ACC112 (cell line): ENCODE data around the gene OSBPL1A.
"Not testable (repeated sequence)": the region's sequence is repeated elsewhere in the genome, so short reads cannot be mapped to it uniquely, and the experiment has no call there.

Source experiments
- H2AFZ ChIP-seq: fragments of 200-600 bp; sonication (generic); one replicate; pipeline ENCODE4 v1.6.0; 2017; ENCODE audit warnings: antibody characterized with exemption, low read length; ENCODE audit not compliant: unreplicated experiment
- H3K27ac ChIP-seq: fragments of 200-600 bp; sonication (generic); 2 replicates; pipeline ENCODE4 v1.5.1; 2014; ENCODE audit warnings: low read depth, mild to moderate bottlenecking, antibody characterized with exemption, low read length, moderate library complexity
- H3K27me3 ChIP-seq: fragments of 200-600 bp; sonication (generic); 2 replicates; pipeline ENCODE4 v1.6.1; 2014; ENCODE audit warnings: mild to moderate bottlenecking, antibody characterized with exemption, low read length, moderate library complexity, mixed read lengths; ENCODE audit not compliant: insufficient read depth
- H3K36me3 ChIP-seq: fragments of 200-600 bp; sonication (generic); 2 replicates; pipeline ENCODE4 v1.6.1; 2016; ENCODE audit warnings: mild to moderate bottlenecking, antibody characterized with exemption, low read length, moderate library complexity, mixed read lengths; ENCODE audit not compliant: insufficient read depth
- H3K4me1 ChIP-seq: fragments of 200-600 bp; sonication (generic); one replicate; pipeline ENCODE4 v1.6.1; 2016; ENCODE audit warnings: low read length, mixed read lengths; ENCODE audit not compliant: insufficient read depth, unreplicated experiment, control insufficient read depth
- H3K4me3 ChIP-seq: fragments of 200-600 bp; sonication (generic); 2 replicates; pipeline ENCODE4 v1.5.1; 2014; ENCODE audit warnings: mild to moderate bottlenecking, low read depth, low read length
- H3K79me2 ChIP-seq: fragments of 200-600 bp; sonication (generic); one replicate; pipeline ENCODE4 v1.6.0; 2016; ENCODE audit warnings: low read length; ENCODE audit not compliant: control insufficient read depth, unreplicated experiment, insufficient read depth

The OSBPL1A gene

GRCh38 chr18:24373328-24373727, 24.3 kb downstream of the OSBPL1A start:
- H3K27ac ChIP-seq = no peak overlapping the region
- no peak overlapping the region for H2AFZ ChIP-seq
- H3K36me3 ChIP-seq = 0 out of 2 replicates have a peak, but pooled peaks cover 3% of the 10 kb centered on the region
- no peak overlapping the region for H3K4me3 ChIP-seq
- no peaks in the 10 kb centered on the region for H3K27me3 ChIP-seq
- no peaks in the 10 kb centered on the region for H3K79me2 ChIP-seq
- H3K4me1 ChIP-seq = peaks cover 6% of the 10 kb centered on the region

- Histone ChIP-seq H3K27me3 (no peaks in the 10 kb centered on the region), H3K4me3 (no peak overlapping the region), H2AFZ (no peak overlapping the region), H3K27ac (no peak overlapping the region), H3K79me2 (no peaks in the 10 kb centered on the region), H3K36me3 (0 out of 2 replicates have a peak, but pooled peaks cover 3% of the 10 kb centered on the region), H3K4me1 (peaks cover 6% of the 10 kb centered on the region)
Measured at GRCh38 chr18:24372279-24372872, 25.2 kb downstream of the OSBPL1A start.

- Histone ChIP-seq H3K4me3 (no peak overlapping the region), H3K27ac (no peak overlapping the region), H2AFZ (no peak overlapping the region), H3K36me3 (no peaks in the 10 kb centered on the region), H3K27me3 (no peaks in the 10 kb centered on the region), H3K4me1 (peaks cover 6% of the 10 kb centered on the region), H3K79me2 (no peaks in the 10 kb centered on the region)
Measured at GRCh38 chr18:24370120-24370519, 27.5 kb downstream of the OSBPL1A start.

GRCh38 chr18:24369426-24369825, 28.2 kb downstream of the OSBPL1A start:
- Histone ChIP-seq H3K27me3 (no peaks in the 10 kb centered on the region), H3K4me3 (no peak overlapping the region), H3K4me1 (peaks cover 6% of the 10 kb centered on the region), H3K36me3 (no peaks in the 10 kb centered on the region), H2AFZ (no peak overlapping the region), H3K79me2 (no peaks in the 10 kb centered on the region), H3K27ac (no peak overlapping the region)

GRCh38 chr18:24368749-24369148, 28.9 kb downstream of the OSBPL1A start:
- no peak overlapping the region for H3K4me3 ChIP-seq
- no peaks in the 10 kb centered on the region for H3K36me3 ChIP-seq

GRCh38 chr18:24366328-24366727, 31.3 kb downstream of the OSBPL1A start:
- Histone ChIP-seq H3K4me3 (no peak overlapping the region), H2AFZ (no peak overlapping the region), H3K27ac (no peak overlapping the region), H3K27me3 (no peaks in the 10 kb centered on the region), H3K36me3 (no peaks in the 10 kb centered on the region), H3K4me1 (no peaks in the 10 kb centered on the region), H3K79me2 (no peaks in the 10 kb centered on the region)

More at GRCh38 chr18:24368749-24369148, 28.9 kb downstream of the OSBPL1A start:
- H3K79me2 ChIP-seq = no peaks in the 10 kb centered on the region
- no peak overlapping the region for H2AFZ ChIP-seq
- H3K27me3 ChIP-seq = no peaks in the 10 kb centered on the region
- H3K27ac ChIP-seq = no peak overlapping the region
- H3K4me1 ChIP-seq = peaks cover 4% of the 10 kb centered on the region

GRCh38 chr18:24364177-24364576, 33.4 kb downstream of the OSBPL1A start:
- Histone ChIP-seq H3K27ac (no peak overlapping the region), H3K4me3 (no peak overlapping the region), H2AFZ (no peak overlapping the region), H3K36me3 (no peaks in the 10 kb centered on the region), H3K4me1 (no peaks in the 10 kb centered on the region), H3K79me2 (no peaks in the 10 kb centered on the region), H3K27me3 (no peaks in the 10 kb centered on the region)

- no peaks in the 10 kb centered on the region for H3K27me3 ChIP-seq
- no peak overlapping the region for H2AFZ ChIP-seq
- H3K36me3 ChIP-seq = no peaks in the 10 kb centered on the region
- H3K27ac ChIP-seq = no peak overlapping the region
- no peaks in the 10 kb centered on the region for H3K79me2 ChIP-seq
- H3K4me1 ChIP-seq = no peaks in the 10 kb centered on the region
- H3K4me3 ChIP-seq = no peak overlapping the region
Measured at GRCh38 chr18:24362757-24363156, 34.9 kb downstream of the OSBPL1A start.

- not testable (repeated sequence) for H3K36me3 ChIP-seq, H3K27ac ChIP-seq, H3K79me2 ChIP-seq, H3K4me1 ChIP-seq, H3K4me3 ChIP-seq, H3K27me3 ChIP-seq, H2AFZ ChIP-seq
Measured at GRCh38 chr18:24359787-24360530, 37.7 kb downstream of the OSBPL1A start.

GRCh38 chr18:24354278-24354677, 43.3 kb downstream of the OSBPL1A start:
- no peaks in the 10 kb centered on the region for H3K4me1 ChIP-seq
- no peak overlapping the region for H2AFZ ChIP-seq
- H3K4me3 ChIP-seq = no peak overlapping the region
- H3K27me3 ChIP-seq = no peaks in the 10 kb centered on the region
- no peaks in the 10 kb centered on the region for H3K79me2 ChIP-seq
- H3K27ac ChIP-seq = no peak overlapping the region
- H3K36me3 ChIP-seq = no peaks in the 10 kb centered on the region

GRCh38 chr18:24346254-24346653, 51.4 kb downstream of the OSBPL1A start:
- Histone ChIP-seq H3K27me3 (no peaks in the 10 kb centered on the region), H2AFZ (no peak overlapping the region), H3K27ac (no peak overlapping the region), H3K4me1 (peaks cover 4% of the 10 kb centered on the region), H3K36me3 (0 out of 2 replicates have a peak, but pooled peaks cover 4% of the 10 kb centered on the region), H3K4me3 (no peak overlapping the region), H3K79me2 (no peaks in the 10 kb centered on the region)
